ENCODE measurements around the gene SQSTM1. TPM values are rescaled to one million over a fixed set of nuclear protein-coding genes. Genes with fewer than 3 reads are reported as not detected.
"Not testable (repeated sequence)": the region's sequence is repeated elsewhere in the genome, so short reads cannot be mapped to it uniquely, and the experiment has no call there.

SQSTM1 gene
- total RNA-seq, 1 donor from 2014 or later: 125 TPM

- DNase-seq (ENCODE audit: low spot score): no peak
Observed at GRCh38 chr5:179824745-179825112, 4.0 kb downstream of the SQSTM1 start.

GRCh38 chr5:179825655-179826182 is 5.0 kb downstream of the SQSTM1 start:
- no peak for DNase-seq (ENCODE audit: low spot score)

- peak; percentile 88 for DNase-seq (ENCODE audit: low spot score)
Observed at GRCh38 chr5:179827680-179828079, 7.0 kb downstream of the SQSTM1 start.

GRCh38 chr5:179828756-179829421 is 8.2 kb downstream of the SQSTM1 start:
- DNase-seq (ENCODE audit: low spot score): no peak

- no peak for DNase-seq (ENCODE audit: low spot score)
Observed at GRCh38 chr5:179829732-179830435, 9.2 kb downstream of the SQSTM1 start.

GRCh38 chr5:179830818-179831468 is 10.2 kb downstream of the SQSTM1 start:
- no peak for DNase-seq (ENCODE audit: low spot score)

- DNase-seq (ENCODE audit: low spot score): no peak
Observed at GRCh38 chr5:179832039-179832745, 11.5 kb downstream of the SQSTM1 start.

GRCh38 chr5:179833056-179833708 is 12.5 kb downstream of the SQSTM1 start:
- DNase-seq (ENCODE audit: low spot score): no peak

- DNase-seq (ENCODE audit: low spot score): no peak
Observed at GRCh38 chr5:179833709-179834070, 13.0 kb downstream of the SQSTM1 start.

- no peak for DNase-seq (ENCODE audit: low spot score)
Observed at GRCh38 chr5:179834120-179834519, 13.4 kb downstream of the SQSTM1 start.

GRCh38 chr5:179834871-179835270 is 14.2 kb downstream of the SQSTM1 start:
- not testable (repeated sequence) for DNase-seq (ENCODE audit: low spot score)

- DNase-seq (ENCODE audit: low spot score): no peak
Observed at GRCh38 chr5:179836225-179837019, 15.7 kb downstream of the SQSTM1 start.

GRCh38 chr5:179837076-179838011 is 16.6 kb downstream of the SQSTM1 start:
- no peak for DNase-seq (ENCODE audit: low spot score)

GRCh38 chr5:179839328-179840256 is 18.9 kb downstream of the SQSTM1 start:
- DNase-seq (ENCODE audit: low spot score): no peak

GRCh38 chr5:179840321-179840720 is 19.6 kb downstream of the SQSTM1 start:
- no peak for DNase-seq (ENCODE audit: low spot score)

GRCh38 chr5:179840766-179841165 is 20.1 kb downstream of the SQSTM1 start:
- DNase-seq (ENCODE audit: low spot score): no peak

- no peak for DNase-seq (ENCODE audit: low spot score)
Observed at GRCh38 chr5:179841621-179842020, 20.9 kb downstream of the SQSTM1 start.

GRCh38 chr5:179852993-179853547 is 32.4 kb downstream of the SQSTM1 start:
- no peak for DNase-seq (ENCODE audit: low spot score)

Data from umbilical cord (tissue), 2 donors.